HG03521 (cell line): ENCODE results near the gene MTO1.
A peak's percentile ranks its signal among the peaks of the same experiment; 100 is the strongest.
"Not testable (repeated sequence)": the region's sequence is repeated elsewhere in the genome, so short reads cannot be mapped to it uniquely, and the experiment has no call there.

Experiments used
- ATAC-seq: cut with Tn5 transposase; IDR thresholded peaks from one replicate; pipeline ENCODE4 v1.9.1; 2021; ENCODE audit warnings: mild to moderate bottlenecking, moderate library complexity; ENCODE audit not compliant: unreplicated experiment

MTO1 gene, protein sequence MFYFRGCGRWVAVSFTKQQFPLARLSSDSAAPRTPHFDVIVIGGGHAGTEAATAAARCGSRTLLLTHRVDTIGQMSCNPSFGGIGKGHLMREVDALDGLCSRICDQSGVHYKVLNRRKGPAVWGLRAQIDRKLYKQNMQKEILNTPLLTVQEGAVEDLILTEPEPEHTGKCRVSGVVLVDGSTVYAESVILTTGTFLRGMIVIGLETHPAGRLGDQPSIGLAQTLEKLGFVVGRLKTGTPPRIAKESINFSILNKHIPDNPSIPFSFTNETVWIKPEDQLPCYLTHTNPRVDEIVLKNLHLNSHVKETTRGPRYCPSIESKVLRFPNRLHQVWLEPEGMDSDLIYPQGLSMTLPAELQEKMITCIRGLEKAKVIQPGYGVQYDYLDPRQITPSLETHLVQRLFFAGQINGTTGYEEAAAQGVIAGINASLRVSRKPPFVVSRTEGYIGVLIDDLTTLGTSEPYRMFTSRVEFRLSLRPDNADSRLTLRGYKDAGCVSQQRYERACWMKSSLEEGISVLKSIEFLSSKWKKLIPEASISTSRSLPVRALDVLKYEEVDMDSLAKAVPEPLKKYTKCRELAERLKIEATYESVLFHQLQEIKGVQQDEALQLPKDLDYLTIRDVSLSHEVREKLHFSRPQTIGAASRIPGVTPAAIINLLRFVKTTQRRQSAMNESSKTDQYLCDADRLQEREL

DNA sequence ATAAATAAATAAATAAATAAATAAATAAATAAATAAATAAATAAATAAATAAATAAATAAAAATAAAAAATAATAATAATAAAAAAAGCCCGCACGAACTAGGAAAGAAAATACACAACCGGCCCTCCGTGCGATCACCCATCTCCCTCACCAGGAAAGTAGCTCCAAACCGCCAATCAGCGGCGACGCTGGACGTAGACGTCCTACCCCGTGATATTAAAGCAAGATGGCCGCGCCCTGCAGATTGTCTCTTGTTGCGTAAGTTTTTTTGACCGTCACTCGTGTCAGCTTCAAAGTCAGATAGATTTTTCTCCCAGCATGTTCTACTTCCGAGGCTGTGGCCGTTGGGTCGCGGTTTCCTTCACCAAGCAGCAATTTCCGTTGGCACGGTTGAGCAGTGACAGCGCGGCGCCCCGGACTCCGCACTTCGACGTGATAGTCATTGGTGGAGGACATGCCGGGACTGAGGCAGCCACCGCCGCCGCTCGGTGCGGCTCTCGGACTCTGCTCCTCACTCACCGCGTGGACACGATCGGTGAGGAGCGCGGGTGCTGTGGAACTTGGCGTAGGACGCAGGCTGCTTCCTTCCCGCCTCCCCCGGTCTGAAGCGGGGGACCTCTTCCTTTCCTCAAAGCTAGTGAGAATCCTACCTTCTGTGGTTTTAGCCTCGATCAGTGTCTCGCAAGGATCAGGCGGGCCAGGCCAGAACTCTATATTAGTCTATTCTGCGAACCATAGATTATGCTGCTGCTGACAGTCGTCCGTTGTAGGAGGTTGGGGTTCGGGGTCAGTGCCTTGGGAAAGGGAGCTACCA, at the start of gene MTO1:
TSS of gene MTO1 (plus strand) at position 201 of the 814 bp plus-strand sequence. CDS start at position 319, 118 bp downstream.
- ATAC-seq = peak; percentile 92

DNA sequence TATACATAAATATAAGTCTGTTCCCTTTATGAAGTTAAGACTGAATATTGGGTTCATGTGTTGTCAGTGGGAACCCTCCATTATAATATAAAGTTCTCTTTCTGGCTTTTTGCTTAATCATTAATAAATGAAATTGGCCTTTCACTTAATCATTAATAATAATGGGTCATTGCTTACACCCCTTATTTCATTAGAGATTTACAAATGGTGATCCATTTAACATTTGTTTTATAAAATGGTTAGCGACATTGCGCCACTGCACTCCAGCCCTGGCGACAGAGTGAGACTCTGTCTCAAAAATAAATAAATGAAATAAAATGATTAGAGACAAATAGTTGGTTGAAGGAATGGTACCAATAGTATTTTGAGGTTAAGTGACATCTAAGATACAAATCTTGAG, 48.4 kb upstream of the MTO1 start:
- no peak for ATAC-seq

DNA sequence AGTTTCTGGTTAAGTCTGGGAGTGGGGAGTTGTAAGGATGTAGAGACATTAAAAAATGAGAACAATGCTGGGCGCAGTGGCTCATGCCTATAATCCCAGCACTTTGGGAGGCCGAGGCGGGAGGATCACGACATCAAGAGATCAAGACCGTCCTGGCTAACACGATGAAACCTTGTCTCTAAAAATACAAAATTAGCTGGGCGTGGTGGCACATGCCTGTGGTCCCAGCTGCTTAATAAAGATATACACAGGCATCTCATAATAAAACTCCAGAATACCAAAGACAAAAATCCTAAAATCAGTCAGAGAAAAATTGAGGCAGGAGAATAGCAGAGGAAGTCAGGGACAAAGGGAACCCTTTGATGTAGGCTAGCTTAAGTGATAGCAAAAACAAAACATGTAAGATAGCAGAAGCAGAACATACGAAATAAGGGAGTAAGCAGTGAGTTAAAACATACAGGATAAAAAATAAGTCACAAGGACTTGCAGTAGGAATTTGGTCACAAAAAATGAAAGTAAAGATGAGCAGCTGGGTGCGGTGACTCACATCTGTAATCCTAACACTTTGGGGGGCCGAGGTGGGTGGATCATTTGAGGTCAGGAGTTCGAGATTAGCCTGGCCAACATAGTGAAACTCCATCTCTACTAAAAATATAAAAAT, 43.3 kb upstream of the MTO1 start:
- no peak for ATAC-seq

DNA sequence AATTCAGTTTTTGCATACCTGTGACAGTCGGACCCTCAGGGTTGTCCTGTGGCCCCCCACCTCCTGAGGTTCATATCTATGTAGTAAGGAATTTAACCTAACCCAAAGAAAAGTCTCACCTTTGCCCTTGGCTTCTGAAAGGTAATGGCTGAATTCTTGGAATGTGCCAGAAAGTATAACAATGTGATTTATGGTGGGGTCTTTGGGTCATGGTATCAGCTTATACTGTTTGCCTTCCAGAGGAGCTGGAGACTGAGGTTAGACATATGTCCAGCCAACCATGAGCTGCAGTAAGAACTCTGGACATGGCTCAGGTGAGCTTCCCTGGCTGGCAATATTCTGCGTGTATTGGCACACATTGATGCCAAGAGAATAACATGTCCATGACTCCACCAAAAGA, 40.0 kb upstream of the MTO1 start:
- no peak for ATAC-seq

DNA sequence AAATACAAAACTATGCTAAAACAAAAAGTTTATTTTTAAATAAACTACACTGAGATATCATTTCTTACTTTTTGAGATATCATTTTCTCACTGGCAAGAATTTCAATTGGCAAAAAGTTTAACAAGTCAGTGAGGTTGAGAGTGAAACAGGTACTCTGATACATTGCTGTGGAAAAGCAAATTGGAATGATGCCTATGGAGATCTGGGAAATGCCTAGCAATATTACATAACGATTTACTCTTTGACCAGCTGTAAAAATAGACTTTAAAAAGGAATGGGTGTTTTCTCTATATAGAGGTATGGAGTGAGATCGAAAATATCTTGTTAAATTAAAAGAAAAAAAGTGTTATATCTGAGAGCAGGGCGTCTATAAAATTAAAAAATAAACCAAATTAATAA, 26.3 kb upstream of the MTO1 start:
- ATAC-seq = no peak

DNA sequence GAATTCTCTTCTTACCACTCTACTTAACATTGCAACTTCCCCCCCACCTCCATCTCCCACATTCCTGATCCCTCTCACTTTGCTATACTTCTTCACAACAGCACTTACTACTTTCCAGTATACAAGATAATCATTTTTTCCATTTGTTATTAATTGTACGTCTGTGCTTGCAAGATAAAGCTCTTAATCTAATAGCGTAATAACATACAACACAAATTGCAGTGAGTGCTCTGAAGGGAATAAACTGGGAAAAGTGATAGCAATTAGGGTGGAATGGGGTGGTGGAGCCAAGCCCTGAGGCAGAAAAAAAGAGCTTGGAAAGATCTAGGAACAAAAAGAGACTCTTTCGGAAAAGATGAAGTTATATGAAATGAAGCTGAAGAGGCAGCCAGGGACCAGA, 18.0 kb upstream of the MTO1 start:
- no peak for ATAC-seq

DNA sequence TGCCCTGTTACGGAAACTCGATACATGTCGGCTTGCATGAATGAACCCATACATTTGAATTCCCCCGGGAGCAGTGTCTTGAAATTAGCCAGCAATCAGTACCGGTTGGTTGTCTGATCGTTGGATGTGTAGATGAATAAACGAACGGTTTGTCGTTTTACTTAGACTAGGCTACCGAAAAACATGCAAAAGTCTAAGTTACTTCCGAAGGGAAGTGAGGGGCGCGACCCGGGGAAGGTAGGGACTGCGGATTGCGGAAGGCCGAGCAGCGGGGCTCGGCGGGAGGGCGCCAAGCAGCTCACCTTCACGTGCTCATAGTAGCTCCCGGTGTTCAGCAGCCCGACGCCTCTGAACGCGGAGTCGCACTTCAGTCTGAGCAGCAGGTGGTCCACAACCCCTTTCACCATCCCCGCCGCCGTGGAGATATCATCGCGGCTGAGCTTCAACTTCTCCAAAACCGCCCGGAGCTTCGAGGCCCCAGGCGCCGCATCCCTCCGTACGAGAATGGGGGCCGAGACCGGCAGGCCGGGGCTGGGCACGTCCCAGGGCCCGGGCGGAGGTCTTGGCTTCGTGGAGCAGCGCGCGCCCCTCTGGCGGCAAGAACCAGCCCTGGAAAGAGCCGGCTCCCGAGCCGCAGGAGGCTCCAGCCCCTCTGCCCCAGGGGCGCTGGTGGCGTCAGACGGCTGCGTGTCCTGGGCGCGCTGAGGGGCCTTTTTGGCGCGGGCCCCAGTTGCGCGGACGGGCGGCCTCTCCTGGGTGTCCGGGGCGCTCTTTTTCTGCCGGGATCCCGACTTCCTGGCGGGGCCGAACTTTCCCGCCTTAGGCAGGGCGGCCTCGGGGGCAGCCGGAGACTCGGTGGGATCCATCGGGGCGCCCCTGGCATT, 10.1 kb upstream of the MTO1 start:
- ATAC-seq = peak; percentile 44

DNA sequence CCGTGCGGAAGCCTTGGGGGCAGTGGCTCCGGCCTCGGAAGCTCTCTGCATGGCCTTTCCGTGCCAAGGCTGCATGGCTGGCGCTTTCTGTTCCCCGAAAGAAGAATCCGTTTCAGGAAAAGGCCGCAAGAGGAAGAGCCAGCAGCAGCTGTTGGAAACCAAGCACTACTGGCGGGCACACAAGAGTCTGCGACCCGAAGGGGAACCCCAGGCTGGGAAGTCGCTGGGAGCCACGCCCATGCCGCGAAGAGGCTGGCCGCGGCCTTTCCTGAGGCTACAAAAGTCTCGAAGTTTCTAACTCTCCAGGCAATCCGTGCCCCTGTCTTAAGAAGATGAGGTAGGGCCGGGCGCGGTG, 9.5 kb upstream of the MTO1 start, which contains the start of gene CGAS:
TSS of gene CGAS (minus strand) at position 191 of the 355 bp plus-strand sequence. CDS start at position 75, 116 bp downstream.
- ATAC-seq = peak; percentile 42

DNA sequence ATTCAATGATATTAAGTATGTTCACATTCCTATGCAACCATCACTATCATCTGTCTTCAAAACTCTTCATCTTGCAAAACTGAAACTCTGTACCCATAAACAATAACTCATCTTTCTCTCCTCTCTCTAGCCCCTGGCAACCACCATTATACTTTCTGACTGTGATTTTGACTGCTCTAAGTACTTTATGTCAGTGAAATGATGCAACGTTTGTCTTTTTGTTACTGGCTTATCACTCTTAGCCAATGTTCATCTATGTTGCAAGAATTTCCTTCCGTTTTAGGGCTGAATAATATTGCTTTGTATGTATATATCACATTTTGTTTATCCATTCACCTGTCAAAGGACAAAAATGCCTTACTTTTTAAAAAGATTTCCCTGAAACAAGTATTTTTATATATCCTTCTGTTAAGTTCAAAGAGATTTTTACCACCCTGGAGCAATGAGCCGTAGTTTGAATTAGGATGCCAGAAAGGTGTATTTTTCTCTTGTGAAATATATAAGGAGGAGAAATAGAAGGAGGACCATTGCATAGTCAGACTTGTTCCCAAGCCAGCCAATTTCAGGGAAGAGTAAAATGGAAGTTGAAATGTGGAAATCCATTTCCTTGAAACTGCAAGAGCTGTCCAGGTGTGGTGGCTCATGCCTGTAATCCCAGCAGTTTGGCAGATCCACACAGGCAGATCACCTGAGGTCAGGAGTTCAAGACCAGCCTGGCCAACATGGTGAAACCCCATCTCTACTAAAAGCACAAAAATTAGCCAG, 5.5 kb upstream of the MTO1 start:
- no peak for ATAC-seq

DNA sequence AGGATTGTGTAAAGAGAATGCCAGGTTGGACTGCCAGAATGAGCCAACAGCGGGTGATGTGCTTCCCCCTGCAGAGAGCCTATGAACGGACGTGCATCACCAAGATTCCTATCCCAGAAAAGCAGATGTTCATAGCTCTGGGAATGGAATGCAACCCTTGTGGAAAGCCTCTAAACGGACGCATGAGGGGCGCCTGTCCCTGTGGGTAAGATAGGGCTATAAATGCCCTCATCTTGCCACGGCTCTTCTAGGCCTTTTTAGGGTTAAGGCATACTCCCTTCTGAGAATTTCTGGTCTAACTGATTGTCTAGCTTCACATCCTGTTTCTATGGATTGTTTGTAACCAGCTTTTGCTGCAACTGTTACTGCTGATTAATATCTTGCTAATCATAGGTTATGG, 2.1 kb upstream of the MTO1 start:
- ATAC-seq = not testable (repeated sequence)

DNA sequence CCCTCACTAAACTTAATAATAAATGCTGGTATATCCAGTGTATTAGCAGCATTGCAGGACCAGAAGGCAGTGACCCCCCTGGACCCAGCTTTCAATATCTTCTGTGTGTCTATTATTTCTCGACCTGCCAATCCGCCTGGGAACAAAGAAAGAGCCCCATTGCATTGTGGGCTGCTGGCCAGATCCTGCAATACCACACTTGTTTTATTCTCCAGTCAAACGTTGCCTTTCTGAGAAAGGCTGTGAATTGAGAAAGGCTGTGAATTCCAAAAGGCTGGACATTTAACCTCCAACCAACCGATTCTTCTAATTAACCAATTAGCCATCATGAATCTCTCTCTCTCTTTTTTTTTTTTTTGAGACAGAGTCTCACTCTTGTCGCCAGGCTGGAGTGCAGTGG, 1.5 kb upstream of the MTO1 start:
- no peak for ATAC-seq

DNA sequence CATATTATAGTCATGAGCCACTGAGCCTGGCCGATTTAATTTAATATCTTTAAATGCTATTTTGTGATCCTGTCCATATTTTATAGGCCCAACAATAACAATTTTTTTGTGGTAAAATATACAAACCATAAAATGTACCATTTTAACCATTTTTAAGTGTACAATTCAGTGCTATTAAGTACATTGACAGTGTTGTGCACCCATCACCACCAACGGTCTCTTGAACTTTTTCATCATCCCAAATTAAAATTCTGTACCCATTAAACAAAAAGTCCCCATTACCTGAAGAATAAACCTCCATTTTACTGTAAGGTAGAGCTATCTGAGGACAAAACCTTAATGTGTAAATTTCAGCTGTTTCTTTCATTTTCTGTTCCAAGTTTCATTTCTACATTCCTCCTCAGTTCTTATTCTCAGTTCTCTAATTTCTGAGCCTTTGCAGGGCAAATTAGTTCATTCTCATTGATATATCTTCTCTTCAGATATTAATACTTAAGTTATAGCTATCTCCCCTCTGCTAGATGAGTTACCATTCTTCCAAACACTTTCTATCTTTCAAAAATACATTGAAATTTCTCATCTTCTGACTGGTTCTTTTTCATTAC, 10.3 kb downstream of the MTO1 start:
- ATAC-seq = peak; percentile 98

DNA sequence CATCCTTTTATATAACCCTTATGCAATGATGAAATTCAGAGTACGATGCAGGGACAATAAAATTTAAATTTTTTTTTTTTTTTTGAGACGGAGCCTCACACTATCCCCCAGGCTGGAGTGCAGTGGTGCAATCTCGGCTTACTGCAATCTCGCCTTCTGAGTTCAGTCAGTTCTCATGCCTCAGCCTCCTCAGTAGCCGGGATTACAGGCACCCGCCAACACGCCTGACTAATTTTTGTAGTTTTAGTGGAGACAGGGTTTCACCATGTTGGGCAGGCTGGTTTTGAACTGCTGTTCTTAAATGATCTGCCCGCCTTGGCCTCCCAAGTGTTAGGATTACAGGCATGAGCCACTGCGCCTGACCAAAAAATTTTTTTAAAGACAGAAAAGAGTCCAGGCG, 15.2 kb downstream of the MTO1 start:
- ATAC-seq = no peak

DNA sequence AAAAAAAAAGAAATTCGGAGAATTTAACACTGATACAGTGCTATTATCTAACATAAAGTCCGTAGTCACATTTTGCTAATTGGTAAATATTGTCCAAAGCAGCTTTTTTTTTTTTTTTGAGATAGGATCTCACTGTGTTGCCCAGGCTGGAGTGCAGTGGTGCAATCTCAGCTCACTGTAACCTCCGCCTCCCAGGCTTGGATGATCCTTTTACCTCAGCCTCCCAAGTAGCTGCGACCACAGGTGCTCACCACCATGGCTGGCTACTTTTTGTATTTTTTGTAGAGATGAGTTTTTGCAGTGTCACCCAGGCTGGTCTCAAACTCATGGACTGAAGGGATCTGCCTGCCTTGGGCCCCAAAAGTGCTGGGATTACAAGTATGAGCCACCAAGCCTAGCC, 15.9 kb downstream of the MTO1 start:
- ATAC-seq = no peak

DNA sequence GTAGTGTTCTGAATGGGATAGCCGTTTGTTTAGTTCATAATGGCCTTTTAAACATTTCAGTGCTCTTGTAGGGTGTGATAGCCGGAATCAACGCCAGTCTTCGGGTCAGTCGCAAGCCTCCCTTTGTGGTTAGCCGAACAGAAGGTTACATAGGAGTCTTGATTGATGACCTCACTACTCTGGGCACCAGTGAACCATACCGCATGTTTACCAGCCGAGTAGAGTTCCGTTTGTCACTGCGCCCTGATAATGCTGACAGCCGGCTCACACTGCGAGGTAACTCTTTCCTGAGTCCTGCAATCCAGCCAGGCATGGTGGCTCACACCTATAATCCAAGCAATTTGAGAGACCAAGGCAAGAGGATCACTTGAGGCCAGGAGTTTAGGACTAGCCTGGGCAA, 20.4 kb downstream of the MTO1 start:
- no peak for ATAC-seq

DNA sequence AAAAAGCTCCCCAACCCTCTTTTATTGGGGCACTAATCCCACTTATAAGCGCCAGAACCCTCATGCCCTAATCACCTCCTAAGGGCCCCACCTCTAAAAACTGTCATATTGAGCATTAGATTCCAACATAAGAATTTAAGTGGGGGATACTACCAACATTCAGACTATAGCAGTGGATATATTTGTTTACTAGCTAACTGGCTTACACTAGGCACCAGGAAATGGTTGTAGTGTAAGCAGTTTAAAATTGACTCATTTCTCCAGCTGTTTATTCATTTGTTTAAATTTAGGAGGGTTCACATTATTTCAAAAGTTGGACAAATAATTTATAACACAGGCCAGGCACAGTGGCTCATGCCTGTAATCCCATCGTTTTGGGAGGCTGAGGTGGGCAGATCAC, 22.9 kb downstream of the MTO1 start:
- no peak for ATAC-seq

DNA sequence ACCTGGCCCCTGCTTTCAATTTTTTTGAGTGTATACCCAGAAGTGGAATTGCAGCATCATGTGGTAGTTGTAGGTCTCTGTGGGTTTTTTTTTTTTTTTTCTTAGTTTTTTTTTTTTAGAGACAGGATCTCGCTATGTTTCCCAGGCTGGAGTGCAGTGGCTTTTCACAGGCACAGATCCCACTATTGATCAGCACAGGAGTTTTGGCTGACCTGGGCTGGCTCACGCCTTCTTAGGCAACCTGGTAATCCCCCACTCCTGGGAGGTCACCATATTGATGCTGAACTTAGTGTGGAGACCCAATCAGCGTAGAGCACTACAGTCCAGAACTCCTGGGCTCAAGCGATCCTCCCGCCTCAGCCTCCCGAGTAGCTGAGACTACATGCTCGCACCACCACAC, 25.9 kb downstream of the MTO1 start:
- no peak for ATAC-seq

DNA sequence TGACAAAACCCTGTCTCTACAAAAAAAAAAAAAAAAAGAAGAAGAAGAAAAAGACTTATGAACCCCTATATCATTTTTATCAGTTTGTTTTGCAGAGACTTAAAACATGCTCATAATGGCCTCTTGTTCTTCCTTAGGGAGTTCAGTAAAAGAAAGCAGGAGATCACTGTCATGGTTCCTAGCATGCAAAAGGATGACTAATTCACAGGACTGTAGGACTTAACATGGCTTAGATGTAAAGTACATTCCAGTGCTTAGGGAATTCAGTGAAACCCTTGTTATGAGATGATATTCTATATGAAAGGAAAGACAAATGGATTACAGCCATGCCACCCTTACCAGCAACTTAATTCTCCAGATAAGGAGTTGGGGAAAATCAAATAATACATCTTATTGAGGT, 29.8 kb downstream of the MTO1 start:
- no peak for ATAC-seq

DNA sequence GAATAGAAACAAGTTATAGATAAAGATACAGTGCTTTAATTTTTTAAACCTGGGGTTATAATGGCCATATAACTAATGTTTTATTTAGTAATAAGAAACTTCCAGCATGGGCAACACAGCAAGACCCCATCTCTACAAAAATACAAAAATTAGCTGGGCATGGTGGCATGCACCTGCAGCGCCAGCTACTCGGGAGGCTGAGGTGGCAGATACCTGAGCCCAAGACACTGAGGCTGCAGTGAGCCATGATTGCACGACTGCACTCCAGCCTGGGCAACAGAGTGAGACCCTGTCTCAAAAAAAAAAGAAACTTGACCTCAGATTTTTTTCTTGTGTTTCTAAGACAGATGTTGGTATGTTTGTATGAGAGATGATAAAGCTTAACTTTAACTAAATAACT, 36.4 kb downstream of the MTO1 start:
- ATAC-seq = no peak
